WTC11 (cell line): ENCODE results near the gene EIF4B. TPM values are rescaled to one million over a fixed set of nuclear protein-coding genes. Genes with fewer than 3 reads are reported as not detected.
"Not testable (repeated sequence)": the region's sequence is repeated elsewhere in the genome, so short reads cannot be mapped to it uniquely, and the experiment has no call there.

Experiments used
- ATAC-seq: fragments of 200-7000 bp; cut with Tn5 transposase; 2 replicates; pipeline ENCODE4 v1.10.0; 2021; ENCODE audit warnings: mild to moderate bottlenecking, moderate library complexity
- CTCF ChIA-PET: fragments of 300-600 bp; sonication (Branson Sonifier 250); formaldehyde crosslinking; loops from one replicate; lab custom pipeline; 2021; ENCODE audit warnings: antibody characterized with exemption; lab: Charles Lee
- POLR2A ChIA-PET: fragments of 350-600 bp; sonication (Branson Sonifier 250); formaldehyde crosslinking; loops from one replicate; lab custom pipeline; 2021; ENCODE audit warnings: antibody characterized with exemption; lab: Charles Lee
- DNase-seq: peaks from one replicate; pipeline ENCODE4 v3.0.0; 2021; ENCODE audit warnings: low spot score
- H3K27ac Mint-ChIP-seq: 2 replicates; pipeline ENCODE4 v1.8.0; 2021; ENCODE audit warnings: mixed read lengths
- H3K27me3 Mint-ChIP-seq: 2 replicates; pipeline ENCODE4 v1.8.0; 2021; ENCODE audit warnings: low read depth, mild to moderate bottlenecking, moderate library complexity, mixed read lengths
- H3K36me3 Mint-ChIP-seq: 2 replicates; pipeline ENCODE4 v1.8.0; 2021; ENCODE audit warnings: mixed read lengths
- H3K4me1 Mint-ChIP-seq: 2 replicates; pipeline ENCODE4 v1.8.0; 2022; ENCODE audit warnings: mixed read lengths
- H3K4me3 Mint-ChIP-seq: 2 replicates; pipeline ENCODE4 v1.8.0; 2021; ENCODE audit warnings: mild to moderate bottlenecking, moderate library complexity, mixed read lengths
- H3K9me3 Mint-ChIP-seq: 2 replicates; pipeline ENCODE4 v1.8.0; 2021; ENCODE audit warnings: mixed read lengths
- GRHL2 ChIP-seq: fragments of 250-450 bp; sonication (Bioruptor Pico); IDR thresholded peaks from 2 replicates; pipeline ENCODE4 v1.8.0; 2022; ENCODE audit warnings: mild to moderate bottlenecking, moderate library complexity; ENCODE audit not compliant: insufficient replicate concordance, severe bottlenecking
- GTF2I ChIP-seq: fragments of 250-450 bp; sonication (Bioruptor Pico); conservative IDR thresholded peaks from 2 replicates; pipeline ENCODE4 v1.4.0; 2021; ENCODE audit warnings: mild to moderate bottlenecking
- RORB ChIP-seq: fragments of 250-450 bp; sonication (Bioruptor Pico); IDR thresholded peaks from 2 replicates; pipeline ENCODE4 v1.9.0; 2021; ENCODE audit warnings: mild to moderate bottlenecking
- SMAD3 ChIP-seq: sonication (generic); formaldehyde crosslinking; IDR thresholded peaks from 2 replicates; pipeline ENCODE4 v1.8.0; 2022; ENCODE audit warnings: missing genetic modification reagents, mild to moderate bottlenecking, borderline replicate concordance
- TP53 ChIP-seq: sonication (generic); formaldehyde crosslinking; IDR thresholded peaks from 2 replicates; pipeline ENCODE4 v1.8.1; 2023; ENCODE audit warnings: mild to moderate bottlenecking, missing genetic modification reagents
- ZNF263 ChIP-seq: sonication (generic); formaldehyde crosslinking; IDR thresholded peaks from 2 replicates; pipeline ENCODE4 v1.8.1; 2022; ENCODE audit warnings: low read depth, mild to moderate bottlenecking, moderate library complexity, missing genetic modification reagents
- ZNF317 ChIP-seq: sonication (generic); formaldehyde crosslinking; IDR thresholded peaks from 2 replicates; pipeline ENCODE4 v1.8.1; 2023; ENCODE audit warnings: low read depth, mild to moderate bottlenecking, moderate library complexity, missing genetic modification reagents, borderline replicate concordance
- total RNA-seq: library from RNA; stranded (reverse); gene quantifications from 3 replicates; pipeline ENCODE4 v1.2.3, GENCODE V29; 2021
- TF ChIP-seq, protein P1 (sequence below): fragments of 250-450 bp; sonication (Bioruptor Pico); IDR thresholded peaks from 2 replicates; pipeline ENCODE4 v1.9.0; 2021; ENCODE audit warnings: mild to moderate bottlenecking, borderline replicate concordance
- TF ChIP-seq, protein P2 (sequence below): sonication (generic); formaldehyde crosslinking; IDR thresholded peaks from 2 replicates; pipeline ENCODE4 v1.8.0; 2023; ENCODE audit warnings: missing genetic modification reagents
- TF ChIP-seq, protein P3 (sequence below): sonication (generic); formaldehyde crosslinking; conservative IDR thresholded peaks from 2 replicates; pipeline ENCODE4 v1.8.1; 2022; ENCODE audit warnings: mild to moderate bottlenecking, missing genetic modification reagents
- TF ChIP-seq, protein P4 (sequence below): sonication (generic); formaldehyde crosslinking; IDR thresholded peaks from 2 replicates; pipeline ENCODE4 v1.8.0; 2022; ENCODE audit warnings: mild to moderate bottlenecking, missing genetic modification reagents
- TF ChIP-seq, protein P5 (sequence below): sonication (generic); formaldehyde crosslinking; IDR thresholded peaks from 2 replicates; pipeline ENCODE4 v1.8.0; 2022; ENCODE audit warnings: missing genetic modification reagents
- TF ChIP-seq, protein P6 (sequence below): sonication (generic); formaldehyde crosslinking; IDR thresholded peaks from 2 replicates; pipeline ENCODE4 v1.8.0; 2022; ENCODE audit warnings: mild to moderate bottlenecking, missing genetic modification reagents
- TF ChIP-seq, protein P7 (sequence below): sonication (generic); formaldehyde crosslinking; IDR thresholded peaks from 2 replicates; pipeline ENCODE4 v1.8.0; 2022; ENCODE audit warnings: mild to moderate bottlenecking, missing genetic modification reagents
- TF ChIP-seq, protein P8 (sequence below): fragments of 250-450 bp; sonication (Bioruptor Pico); IDR thresholded peaks from 2 replicates; pipeline ENCODE4 v1.9.0; 2021; ENCODE audit warnings: moderate library complexity, mild to moderate bottlenecking, inconsistent platforms, borderline replicate concordance

EIF4B gene
- total RNA-seq, 1 experiment from 2014 or later, result 730 TPM

DNA sequence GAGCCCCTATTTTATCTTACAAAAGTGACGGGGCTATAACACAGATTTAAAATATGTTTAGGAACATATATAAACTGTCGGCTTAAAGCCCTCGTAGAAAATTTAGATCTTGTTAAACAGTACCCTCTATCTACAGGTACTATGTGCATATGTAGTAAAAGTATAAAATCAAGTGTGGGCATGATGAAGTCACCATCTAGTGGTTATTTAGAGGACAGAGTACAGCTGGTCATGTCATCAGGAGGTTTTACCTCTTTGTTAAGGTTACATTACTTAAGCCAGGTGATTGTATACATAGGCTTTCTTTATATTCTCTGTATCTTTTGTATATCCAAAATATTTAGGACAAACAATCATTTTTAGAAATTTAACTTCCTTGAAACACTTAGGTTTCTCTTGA lies 25.4 kb downstream of the EIF4B start (continued):
- TF ChIP-seq, protein P1, sequence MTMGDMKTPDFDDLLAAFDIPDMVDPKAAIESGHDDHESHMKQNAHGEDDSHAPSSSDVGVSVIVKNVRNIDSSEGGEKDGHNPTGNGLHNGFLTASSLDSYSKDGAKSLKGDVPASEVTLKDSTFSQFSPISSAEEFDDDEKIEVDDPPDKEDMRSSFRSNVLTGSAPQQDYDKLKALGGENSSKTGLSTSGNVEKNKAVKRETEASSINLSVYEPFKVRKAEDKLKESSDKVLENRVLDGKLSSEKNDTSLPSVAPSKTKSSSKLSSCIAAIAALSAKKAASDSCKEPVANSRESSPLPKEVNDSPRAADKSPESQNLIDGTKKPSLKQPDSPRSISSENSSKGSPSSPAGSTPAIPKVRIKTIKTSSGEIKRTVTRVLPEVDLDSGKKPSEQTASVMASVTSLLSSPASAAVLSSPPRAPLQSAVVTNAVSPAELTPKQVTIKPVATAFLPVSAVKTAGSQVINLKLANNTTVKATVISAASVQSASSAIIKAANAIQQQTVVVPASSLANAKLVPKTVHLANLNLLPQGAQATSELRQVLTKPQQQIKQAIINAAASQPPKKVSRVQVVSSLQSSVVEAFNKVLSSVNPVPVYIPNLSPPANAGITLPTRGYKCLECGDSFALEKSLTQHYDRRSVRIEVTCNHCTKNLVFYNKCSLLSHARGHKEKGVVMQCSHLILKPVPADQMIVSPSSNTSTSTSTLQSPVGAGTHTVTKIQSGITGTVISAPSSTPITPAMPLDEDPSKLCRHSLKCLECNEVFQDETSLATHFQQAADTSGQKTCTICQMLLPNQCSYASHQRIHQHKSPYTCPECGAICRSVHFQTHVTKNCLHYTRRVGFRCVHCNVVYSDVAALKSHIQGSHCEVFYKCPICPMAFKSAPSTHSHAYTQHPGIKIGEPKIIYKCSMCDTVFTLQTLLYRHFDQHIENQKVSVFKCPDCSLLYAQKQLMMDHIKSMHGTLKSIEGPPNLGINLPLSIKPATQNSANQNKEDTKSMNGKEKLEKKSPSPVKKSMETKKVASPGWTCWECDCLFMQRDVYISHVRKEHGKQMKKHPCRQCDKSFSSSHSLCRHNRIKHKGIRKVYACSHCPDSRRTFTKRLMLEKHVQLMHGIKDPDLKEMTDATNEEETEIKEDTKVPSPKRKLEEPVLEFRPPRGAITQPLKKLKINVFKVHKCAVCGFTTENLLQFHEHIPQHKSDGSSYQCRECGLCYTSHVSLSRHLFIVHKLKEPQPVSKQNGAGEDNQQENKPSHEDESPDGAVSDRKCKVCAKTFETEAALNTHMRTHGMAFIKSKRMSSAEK (CRISPR knock-in tag), result no peak
- no peak for TF ChIP-seq ZNF317 (CRISPR knock-in tag)
- no peak for TF ChIP-seq GTF2I (CRISPR knock-in tag)
- TF ChIP-seq, protein P2, sequence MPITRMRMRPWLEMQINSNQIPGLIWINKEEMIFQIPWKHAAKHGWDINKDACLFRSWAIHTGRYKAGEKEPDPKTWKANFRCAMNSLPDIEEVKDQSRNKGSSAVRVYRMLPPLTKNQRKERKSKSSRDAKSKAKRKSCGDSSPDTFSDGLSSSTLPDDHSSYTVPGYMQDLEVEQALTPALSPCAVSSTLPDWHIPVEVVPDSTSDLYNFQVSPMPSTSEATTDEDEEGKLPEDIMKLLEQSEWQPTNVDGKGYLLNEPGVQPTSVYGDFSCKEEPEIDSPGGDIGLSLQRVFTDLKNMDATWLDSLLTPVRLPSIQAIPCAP (CRISPR knock-in tag), result no peak
- TF ChIP-seq, protein P3, sequence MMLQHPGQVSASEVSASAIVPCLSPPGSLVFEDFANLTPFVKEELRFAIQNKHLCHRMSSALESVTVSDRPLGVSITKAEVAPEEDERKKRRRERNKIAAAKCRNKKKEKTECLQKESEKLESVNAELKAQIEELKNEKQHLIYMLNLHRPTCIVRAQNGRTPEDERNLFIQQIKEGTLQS, result no peak
- no peak for TF ChIP-seq SMAD3 (CRISPR knock-in tag)
- TF ChIP-seq, protein P4, sequence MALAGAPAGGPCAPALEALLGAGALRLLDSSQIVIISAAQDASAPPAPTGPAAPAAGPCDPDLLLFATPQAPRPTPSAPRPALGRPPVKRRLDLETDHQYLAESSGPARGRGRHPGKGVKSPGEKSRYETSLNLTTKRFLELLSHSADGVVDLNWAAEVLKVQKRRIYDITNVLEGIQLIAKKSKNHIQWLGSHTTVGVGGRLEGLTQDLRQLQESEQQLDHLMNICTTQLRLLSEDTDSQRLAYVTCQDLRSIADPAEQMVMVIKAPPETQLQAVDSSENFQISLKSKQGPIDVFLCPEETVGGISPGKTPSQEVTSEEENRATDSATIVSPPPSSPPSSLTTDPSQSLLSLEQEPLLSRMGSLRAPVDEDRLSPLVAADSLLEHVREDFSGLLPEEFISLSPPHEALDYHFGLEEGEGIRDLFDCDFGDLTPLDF (CRISPR knock-in tag), result no peak
- TF ChIP-seq, protein P5, sequence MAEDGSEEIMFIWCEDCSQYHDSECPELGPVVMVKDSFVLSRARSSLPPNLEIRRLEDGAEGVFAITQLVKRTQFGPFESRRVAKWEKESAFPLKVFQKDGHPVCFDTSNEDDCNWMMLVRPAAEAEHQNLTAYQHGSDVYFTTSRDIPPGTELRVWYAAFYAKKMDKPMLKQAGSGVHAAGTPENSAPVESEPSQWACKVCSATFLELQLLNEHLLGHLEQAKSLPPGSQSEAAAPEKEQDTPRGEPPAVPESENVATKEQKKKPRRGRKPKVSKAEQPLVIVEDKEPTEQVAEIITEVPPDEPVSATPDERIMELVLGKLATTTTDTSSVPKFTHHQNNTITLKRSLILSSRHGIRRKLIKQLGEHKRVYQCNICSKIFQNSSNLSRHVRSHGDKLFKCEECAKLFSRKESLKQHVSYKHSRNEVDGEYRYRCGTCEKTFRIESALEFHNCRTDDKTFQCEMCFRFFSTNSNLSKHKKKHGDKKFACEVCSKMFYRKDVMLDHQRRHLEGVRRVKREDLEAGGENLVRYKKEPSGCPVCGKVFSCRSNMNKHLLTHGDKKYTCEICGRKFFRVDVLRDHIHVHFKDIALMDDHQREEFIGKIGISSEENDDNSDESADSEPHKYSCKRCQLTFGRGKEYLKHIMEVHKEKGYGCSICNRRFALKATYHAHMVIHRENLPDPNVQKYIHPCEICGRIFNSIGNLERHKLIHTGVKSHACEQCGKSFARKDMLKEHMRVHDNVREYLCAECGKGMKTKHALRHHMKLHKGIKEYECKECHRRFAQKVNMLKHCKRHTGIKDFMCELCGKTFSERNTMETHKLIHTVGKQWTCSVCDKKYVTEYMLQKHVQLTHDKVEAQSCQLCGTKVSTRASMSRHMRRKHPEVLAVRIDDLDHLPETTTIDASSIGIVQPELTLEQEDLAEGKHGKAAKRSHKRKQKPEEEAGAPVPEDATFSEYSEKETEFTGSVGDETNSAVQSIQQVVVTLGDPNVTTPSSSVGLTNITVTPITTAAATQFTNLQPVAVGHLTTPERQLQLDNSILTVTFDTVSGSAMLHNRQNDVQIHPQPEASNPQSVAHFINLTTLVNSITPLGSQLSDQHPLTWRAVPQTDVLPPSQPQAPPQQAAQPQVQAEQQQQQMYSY (CRISPR knock-in tag), result no peak
- TF ChIP-seq, all 79 proteins: peak for 0

DNA sequence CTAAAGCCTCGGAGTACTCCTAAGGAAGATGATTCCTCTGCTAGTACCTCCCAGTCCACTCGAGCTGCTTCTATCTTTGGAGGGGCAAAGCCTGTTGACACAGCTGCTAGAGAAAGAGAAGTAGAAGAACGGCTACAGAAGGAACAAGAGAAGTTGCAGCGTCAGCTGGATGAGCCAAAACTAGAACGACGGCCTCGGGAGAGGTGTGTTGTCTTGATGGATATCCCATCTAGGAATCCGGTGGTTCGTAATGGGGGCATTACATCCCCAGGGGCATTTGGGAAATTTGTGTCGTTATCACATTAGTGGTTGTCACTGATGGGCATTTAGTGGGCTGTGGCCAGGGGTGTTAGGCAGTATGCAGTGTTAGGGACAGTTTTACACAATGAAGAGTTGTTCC lies 27.6 kb downstream of the EIF4B start:
- H3K27me3 Mint-ChIP-seq, H3K4me3 Mint-ChIP-seq, ATAC-seq, H3K4me1 Mint-ChIP-seq, H3K27ac Mint-ChIP-seq, POLR2A ChIA-PET, DNase-seq, H3K9me3 Mint-ChIP-seq: not testable (repeated sequence)
- peaks cover 82% of the 10 kb centered on the region for H3K36me3 Mint-ChIP-seq
- CTCF ChIA-PET, result interaction anchor here (0.9 kb wide), 1 partner anchor 14 kb away, joined by 3 read pairs; no protein-coding TSS in a partner anchor

DNA sequence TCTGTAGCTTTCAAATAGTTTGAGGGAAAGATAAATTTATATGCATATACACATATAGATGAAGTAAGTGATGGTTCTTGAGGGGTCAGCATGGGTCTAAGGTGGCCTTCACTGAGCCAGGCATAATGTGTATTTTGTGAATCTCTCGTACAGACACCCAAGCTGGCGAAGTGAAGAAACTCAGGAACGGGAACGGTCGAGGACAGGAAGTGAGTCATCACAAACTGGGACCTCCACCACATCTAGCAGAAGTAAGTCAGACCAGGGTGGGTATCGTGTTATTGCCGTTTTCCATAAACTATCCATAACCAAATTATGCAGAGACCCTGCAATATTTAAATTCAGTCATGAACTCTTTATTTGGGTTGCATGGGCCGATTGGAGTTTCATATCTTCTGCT lies 28.2 kb downstream of the EIF4B start:
- DNase-seq (no peak), ATAC-seq (no peak)
- H3K9me3 Mint-ChIP-seq, result no peaks in the 10 kb centered on the region
- ChIA-PET CTCF (no interaction called here), POLR2A (no interaction called here)
- peaks cover 84% of the 10 kb centered on the region for H3K36me3 Mint-ChIP-seq
- peak overlapping the region; percentile 82 for H3K27ac Mint-ChIP-seq
- H3K27me3 Mint-ChIP-seq, result no peaks in the 10 kb centered on the region
- no peak overlapping the region for H3K4me3 Mint-ChIP-seq
- peaks cover 5% of the 10 kb centered on the region for H3K4me1 Mint-ChIP-seq
- TF ChIP-seq, protein P6, sequence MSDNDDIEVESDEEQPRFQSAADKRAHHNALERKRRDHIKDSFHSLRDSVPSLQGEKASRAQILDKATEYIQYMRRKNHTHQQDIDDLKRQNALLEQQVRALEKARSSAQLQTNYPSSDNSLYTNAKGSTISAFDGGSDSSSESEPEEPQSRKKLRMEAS (CRISPR knock-in tag), result no peak
- no peak for TF ChIP-seq TP53 (CRISPR knock-in tag)
- TF ChIP-seq, protein P7, sequence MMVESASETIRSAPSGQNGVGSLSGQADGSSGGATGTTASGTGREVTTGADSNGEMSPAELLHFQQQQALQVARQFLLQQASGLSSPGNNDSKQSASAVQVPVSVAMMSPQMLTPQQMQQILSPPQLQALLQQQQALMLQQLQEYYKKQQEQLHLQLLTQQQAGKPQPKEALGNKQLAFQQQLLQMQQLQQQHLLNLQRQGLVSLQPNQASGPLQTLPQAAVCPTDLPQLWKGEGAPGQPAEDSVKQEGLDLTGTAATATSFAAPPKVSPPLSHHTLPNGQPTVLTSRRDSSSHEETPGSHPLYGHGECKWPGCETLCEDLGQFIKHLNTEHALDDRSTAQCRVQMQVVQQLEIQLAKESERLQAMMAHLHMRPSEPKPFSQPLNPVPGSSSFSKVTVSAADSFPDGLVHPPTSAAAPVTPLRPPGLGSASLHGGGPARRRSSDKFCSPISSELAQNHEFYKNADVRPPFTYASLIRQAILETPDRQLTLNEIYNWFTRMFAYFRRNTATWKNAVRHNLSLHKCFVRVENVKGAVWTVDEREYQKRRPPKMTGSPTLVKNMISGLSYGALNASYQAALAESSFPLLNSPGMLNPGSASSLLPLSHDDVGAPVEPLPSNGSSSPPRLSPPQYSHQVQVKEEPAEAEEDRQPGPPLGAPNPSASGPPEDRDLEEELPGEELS (CRISPR knock-in tag), result no peak
- TF ChIP-seq, protein P5 (CRISPR knock-in tag), result no peak
- no peak for TF ChIP-seq ZNF263 (CRISPR knock-in tag)
- TF ChIP-seq, protein P8, sequence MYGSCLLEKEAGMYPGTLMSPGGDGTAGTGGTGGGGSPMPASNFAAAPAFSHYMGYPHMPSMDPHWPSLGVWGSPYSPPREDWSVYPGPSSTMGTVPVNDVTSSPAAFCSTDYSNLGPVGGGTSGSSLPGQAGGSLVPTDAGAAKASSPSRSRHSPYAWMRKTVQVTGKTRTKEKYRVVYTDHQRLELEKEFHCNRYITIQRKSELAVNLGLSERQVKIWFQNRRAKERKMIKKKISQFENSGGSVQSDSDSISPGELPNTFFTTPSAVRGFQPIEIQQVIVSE (CRISPR knock-in tag), result no peak
- TF ChIP-seq GRHL2 (CRISPR knock-in tag), result no peak
- TF ChIP-seq RORB (CRISPR knock-in tag), result no peak
